Glutamatergic neuron (in vitro differentiated cells): ENCODE measurements around the gene RNF115. TPM values are rescaled to one million over a fixed set of nuclear protein-coding genes. Genes with fewer than 3 reads are reported as not detected.

ENCODE experiments used
- DNase-seq: peaks from one replicate; pipeline ENCODE4 v3.0.0; 2022
- H3K27ac Mint-ChIP-seq: one replicate; pipeline ENCODE4 v1.8.0; 2020; ENCODE audit warnings: mild to moderate bottlenecking, mixed read lengths, inconsistent platforms; ENCODE audit not compliant: unreplicated experiment
- H3K27me3 Mint-ChIP-seq: one replicate; pipeline ENCODE4 v1.8.0; 2020; ENCODE audit warnings: mild to moderate bottlenecking, moderate library complexity, mixed read lengths, inconsistent platforms; ENCODE audit not compliant: unreplicated experiment
- H3K36me3 Mint-ChIP-seq: one replicate; pipeline ENCODE4 v1.8.0; 2020; ENCODE audit warnings: mild to moderate bottlenecking, mixed read lengths, inconsistent platforms; ENCODE audit not compliant: unreplicated experiment
- H3K4me1 Mint-ChIP-seq: one replicate; pipeline ENCODE4 v1.8.0; 2020; ENCODE audit warnings: mild to moderate bottlenecking, low read depth, mixed read lengths, inconsistent platforms; ENCODE audit not compliant: unreplicated experiment
- H3K4me3 Mint-ChIP-seq: one replicate; pipeline ENCODE4 v1.8.0; 2020; ENCODE audit warnings: mild to moderate bottlenecking, mixed read lengths, inconsistent platforms; ENCODE audit not compliant: unreplicated experiment
- H3K9me3 Mint-ChIP-seq: one replicate; pipeline ENCODE4 v1.8.0; 2020; ENCODE audit warnings: mild to moderate bottlenecking, moderate library complexity, mixed read lengths, inconsistent platforms; ENCODE audit not compliant: unreplicated experiment
- CTCF ChIP-seq: fragments of 200-600 bp; sonication (generic); IDR thresholded peaks from one replicate; pipeline ENCODE4 v1.5.0; 2021; ENCODE audit not compliant: partially characterized antibody, unreplicated experiment
- long read RNA-seq: library from polyadenylated mRNA; unstranded; transcript quantifications from one replicate; pipeline ENCODE4 v2.0.0, GENCODE V29; 2020; ENCODE audit not compliant: unreplicated experiment
- total RNA-seq: library from RNA; stranded (reverse); fragmentation: NEBNext Ultra II Directional; extraction: Animal tissue kit (Norgen Biotek cat#: 25700); gene quantifications from one replicate; pipeline ENCODE4 v1.2.1, GENCODE V29; 2021; ENCODE audit not compliant: unreplicated experiment

The RNF115 gene
- 20.5 TPM for total RNA-seq
- long read RNA-seq, full-length matches to known transcripts, result 27 of 33 reads
- long read RNA-seq, partial matches to known transcripts, result 0 of 33 reads
- long read RNA-seq, other reads (novel, unspliced or antisense), result 6 of 33 reads

- Mint-ChIP-seq H3K4me1 (no peaks in the 10 kb centered on the region), H3K4me3 (peak within 1 kb of the TSS; percentile 99), H3K36me3 (no peaks in the 10 kb centered on the region), H3K27me3 (peaks cover 2% of the 10 kb centered on the region), H3K27ac (peak within 1 kb of the TSS; percentile 96), H3K9me3 (peaks cover 4% of the 10 kb centered on the region)
- peak; percentile 93 for DNase-seq
- no peak for TF ChIP-seq CTCF
Measured at GRCh38 chr1:145823565-145824498, at the start of gene RNF115, which contains the start of gene POLR3C. RNF115 (minus strand) TSS chr1:145824095; CDS start chr1:145823873, 222 bp downstream. POLR3C (plus strand) TSS chr1:145824200; CDS start chr1:145825777, 1,577 bp downstream.

- H3K27me3 Mint-ChIP-seq, result peaks cover 14% of the 10 kb centered on the region
- H3K27ac Mint-ChIP-seq, result no peak overlapping the region
- H3K36me3 Mint-ChIP-seq, result peaks cover 5% of the 10 kb centered on the region
- H3K4me3 Mint-ChIP-seq, result peak overlapping the region; percentile 78
- TF ChIP-seq CTCF, result no peak
- peaks cover 8% of the 10 kb centered on the region for H3K4me1 Mint-ChIP-seq
- peak; percentile 44 for DNase-seq
- H3K9me3 Mint-ChIP-seq, result no peaks in the 10 kb centered on the region
Measured at GRCh38 chr1:145871994-145872924, 48.4 kb upstream of the RNF115 start.

- no peak for DNase-seq
- Mint-ChIP-seq H3K27me3 (peaks cover 16% of the 10 kb centered on the region), H3K9me3 (no peaks in the 10 kb centered on the region), H3K4me3 (no peak overlapping the region), H3K4me1 (peaks cover 8% of the 10 kb centered on the region), H3K36me3 (no peaks in the 10 kb centered on the region), H3K27ac (no peak overlapping the region)
- no peak for TF ChIP-seq CTCF
Measured at GRCh38 chr1:145868232-145868631, 44.3 kb upstream of the RNF115 start.

GRCh38 chr1:145863282-145864018, 39.6 kb upstream of the RNF115 start:
- Mint-ChIP-seq H3K27ac (no peak overlapping the region), H3K27me3 (peaks cover 6% of the 10 kb centered on the region), H3K9me3 (no peaks in the 10 kb centered on the region), H3K4me3 (no peak overlapping the region), H3K36me3 (no peaks in the 10 kb centered on the region), H3K4me1 (no peaks in the 10 kb centered on the region)
- TF ChIP-seq CTCF, result no peak
- no peak for DNase-seq
